K562 (cell line): ENCODE measurements around the gene PPP3CA. TPM values are rescaled to one million over a fixed set of nuclear protein-coding genes. Genes with fewer than 3 reads are reported as not detected.

Experiments used
- ATAC-seq: fragments of 200-7000 bp; cut with Tn5 transposase; 3 replicates; pipeline ENCODE4 v1.9.1; 2020; ENCODE audit warnings: moderate library complexity
- BruUV-seq: library from RNA; stranded (reverse); fragments of 400-500 nt; replicated peaks from 2 replicates; lab custom pipeline; 2021; lab: Mats Ljungman, UMichigan
- CTCF ChIA-PET: fragments of 300-600 bp; formaldehyde crosslinking; extraction: SDS; loops from one replicate; lab custom pipeline; 2021; ENCODE audit warnings: low intra/inter-chr PET ratio; lab: Yijun Ruan, JAX
- POLR2A ChIA-PET: fragments of 300-600, 350-650 bp; sonication (Branson Sonifier 250); formaldehyde crosslinking; extraction: SDS; loops from one replicate; lab custom pipeline; 2021; ENCODE audit warnings: antibody characterized with exemption, inconsistent platforms; lab: Yijun Ruan, JAX
- DNase-seq, 4 experiments: peaks; one replicate each; pipeline versions ENCODE4 v3.0.0 to v3.0.0-alpha.2; 2011 to 2018; ENCODE audit warnings: low spot score in 3 of 4, mixed read lengths in 3 of 4; ENCODE audit errors: extremely low read depth in 1 of 4
- FAIRE-seq: peaks from 2 replicates; lab custom pipeline; 2011; peaks lifted over from hg19 to GRCh38; lab: Jason Lieb, UNC
- H2AFZ ChIP-seq: 2 replicates; pipeline ENCODE4 v1.6.0; 2011; ENCODE audit warnings: low read depth, low read length, control low read depth, inconsistent platforms
- H3K27ac ChIP-seq: fragments of 200-600 bp; 3 replicates; pipeline ENCODE4 v1.8.0; 2011; ENCODE audit warnings: low read depth, mild to moderate bottlenecking, control low read depth, inconsistent platforms, low read length, moderate library complexity, mixed read lengths; ENCODE audit errors: extremely low read depth
- H3K27me3 ChIP-seq, 2 experiments: fragments of 300-600 bp in 1 of 2; 2 replicates in 1 of 2; 3 replicates in 1 of 2; pipeline versions ENCODE4 v1.6.0 to v1.8.0; 2011; ENCODE audit warnings: inconsistent platforms in 2 of 2, low read length in 2 of 2, mild to moderate bottlenecking in 1 of 2, mixed read lengths in 1 of 2, moderate library complexity in 1 of 2; ENCODE audit not compliant: control insufficient read depth in 2 of 2, insufficient read depth in 2 of 2
- H3K36me3 ChIP-seq: fragments of 300-600 bp; 3 replicates; pipeline ENCODE4 v1.8.0; 2011; ENCODE audit warnings: mild to moderate bottlenecking, low read length, inconsistent platforms; ENCODE audit not compliant: control insufficient read depth, insufficient read depth
- H3K4me1 ChIP-seq, 2 experiments: fragments of 200-600 bp in 1 of 2; replicated peaks in 1 of 2; 2 replicates in 1 of 2; 3 replicates in 1 of 2; pipeline versions ENCODE4 v1.5.1 to v1.8.0; 2011; ENCODE audit warnings: inconsistent platforms in 2 of 2, low read length in 2 of 2, mild to moderate bottlenecking in 1 of 2, mixed read lengths in 1 of 2, moderate library complexity in 1 of 2; ENCODE audit not compliant: control insufficient read depth in 2 of 2, insufficient read depth in 2 of 2
- H3K4me2 ChIP-seq: 2 replicates; pipeline ENCODE4 v1.6.1; 2011; ENCODE audit warnings: low read length, control low read depth, inconsistent platforms, mixed read lengths; ENCODE audit not compliant: insufficient read depth
- H3K4me3 ChIP-seq: fragments of 200-600 bp; sonication (generic), shearing (Covaris generic); 2 replicates; pipeline ENCODE4 v1.5.1; 2016; ENCODE audit warnings: control low read depth, inconsistent platforms
- H3K79me2 ChIP-seq: fragments of 200-600 bp; 3 replicates; pipeline ENCODE4 v1.8.0; 2011; ENCODE audit warnings: low read length, inconsistent platforms; ENCODE audit not compliant: control insufficient read depth, insufficient read depth
- H3K9ac ChIP-seq, 2 experiments: 2 replicates each; pipeline versions ENCODE4 v1.6.0 to v1.6.1; 2011; ENCODE audit warnings: low read depth in 2 of 2, low read length in 2 of 2, control low read depth in 1 of 2, inconsistent platforms in 1 of 2, mild to moderate bottlenecking in 1 of 2, mixed read lengths in 1 of 2; ENCODE audit not compliant: insufficient read depth in 1 of 2
- H3K9me1 ChIP-seq: one replicate; pipeline ENCODE4 v1.6.0; 2011; ENCODE audit warnings: inconsistent platforms, mild to moderate bottlenecking, low read length, moderate library complexity; ENCODE audit not compliant: control insufficient read depth, insufficient read depth
- H3K9me3 ChIP-seq: replicated peaks from 2 replicates; pipeline ENCODE4 v1.5.1; 2011; ENCODE audit warnings: low read depth, low read length, inconsistent platforms; ENCODE audit not compliant: control insufficient read depth, insufficient read depth
- H4K20me1 ChIP-seq: replicated peaks from 2 replicates; pipeline ENCODE4 v1.6.1; 2011; ENCODE audit warnings: low read length, inconsistent platforms, mixed read lengths; ENCODE audit not compliant: control insufficient read depth, insufficient read depth
- AFF4 ChIP-seq: sonication (generic); formaldehyde crosslinking; IDR thresholded peaks from 2 replicates; pipeline ENCODE4 v1.8.0; 2023; ENCODE audit warnings: mild to moderate bottlenecking, missing genetic modification reagents
- GATAD2B ChIP-seq: fragments of 450-650 bp; IDR thresholded peaks from 2 replicates; pipeline ENCODE4 v1.6.1; 2017; ENCODE audit warnings: mild to moderate bottlenecking, borderline replicate concordance
- HIVEP1 ChIP-seq: fragments of 250-450 bp; sonication (Bioruptor Pico); IDR thresholded peaks from 2 replicates; pipeline ENCODE4 v1.4.0; 2020; ENCODE audit warnings: mild to moderate bottlenecking
- JUN ChIP-seq, 2 experiments: sonication (generic) in 1 of 2; formaldehyde crosslinking in 1 of 2; IDR thresholded peaks; 2 replicates each; pipeline versions ENCODE4 v1.6.1 to v1.8.0; 2012 to 2022; ENCODE audit warnings: borderline replicate concordance in 2 of 2, mild to moderate bottlenecking in 2 of 2, improper control_type of control experiment in 1 of 2, low read depth in 1 of 2, low read length in 1 of 2, missing genetic modification reagents in 1 of 2
- LEF1 ChIP-seq: fragments of 450-650 bp; IDR thresholded peaks from 2 replicates; pipeline ENCODE4 v1.6.1; 2016; ENCODE audit warnings: mild to moderate bottlenecking
- MYC ChIP-seq, 2 experiments: fragments of 250-450 bp in 1 of 2; sonication (Bioruptor Pico) in 1 of 2; IDR thresholded peaks; 2 replicates each; pipeline versions ENCODE4 v1.5.1 to v1.6.1; 2012 to 2021; ENCODE audit warnings: low read depth in 2 of 2, borderline replicate concordance in 1 of 2, improper control_type of control experiment in 1 of 2, low read length in 1 of 2, mild to moderate bottlenecking in 1 of 2, moderate library complexity in 1 of 2
- PML ChIP-seq: IDR thresholded peaks from 2 replicates; pipeline ENCODE4 v1.6.1; 2012; ENCODE audit warnings: low read length, inconsistent platforms
- TARDBP ChIP-seq: fragments of 450-650 bp; IDR thresholded peaks from 2 replicates; pipeline ENCODE4 v1.6.1; 2016
- ZFP36 ChIP-seq: fragments of 150-350 bp; IDR thresholded peaks from 2 replicates; pipeline ENCODE4 v1.6.1; 2018; ENCODE audit warnings: low read length, low read depth; ENCODE audit not compliant: partially characterized antibody
- ZNF197 ChIP-seq: fragments of 200-800 bp; sonication (Bioruptor generic); IDR thresholded peaks from 2 replicates; pipeline ENCODE4 v1.6.1; 2016; ENCODE audit warnings: low read depth, missing genetic modification characterization, missing compliant biosample characterization
- ZNF316 ChIP-seq: fragments of 450-650 bp; IDR thresholded peaks from 2 replicates; pipeline ENCODE4 v1.6.1; 2016
- ZNF384 ChIP-seq: IDR thresholded peaks from 2 replicates; pipeline ENCODE4 v1.6.1; 2012; ENCODE audit warnings: low read depth, low read length, improper control_type of control experiment
- WGBS: fragments of 100-300 bp; shearing (Covaris generic); methylation state at CpG from one replicate; pipeline ENCODE4 v1.1.6; 2016; ENCODE audit warnings: low coverage, mixed read lengths; ENCODE audit not compliant: insufficient coverage; ENCODE audit errors: missing lambda C conversion rate; 5-methylcytosine and 5-hydroxymethylcytosine counted together
- in situ Hi-C: fragments of 300-500 bp; cut with MboI; formaldehyde crosslinking; loops from 4 replicates; pipeline ENCODE4 v1.15.0; 2018; ENCODE audit warnings: inconsistent platforms, mixed read lengths
- intact Hi-C: fragments of 100-400 bp; cut with micrococcal nuclease; formaldehyde crosslinking; loops from 2 replicates; pipeline ENCODE4 v1.14.2; 2022
- polyA plus RNA-seq, 8 experiments: library from polyadenylated mRNA; depleted of rRNA in 4 of 8; stranded (reverse) in 5 of 8; unstranded in 3 of 8; fragments of >200 nt; fragmentation: Nextera tagmentation in 2 of 8; fragmentation: Illumina TruSeq in 1 of 8; extraction: Ambion mirVana in 2 of 8; extraction: Trizol in 1 of 8; gene quantifications; 2 replicates each; pipeline versions ENCODE4 v1.2.1 to v1.2.3, GENCODE V29; 2011 to 2014; ENCODE audit warnings: inconsistent platforms in 1 of 8, missing spikeins in 1 of 8
- total RNA-seq, 7 experiments: library from RNA; depleted of rRNA in 6 of 7; stranded (reverse); fragments of >200 nt in 6 of 7; fragmentation: Illumina TruSeq in 2 of 7; extraction: Trizol in 2 of 7; gene quantifications; 2 replicates each; pipeline versions ENCODE4 v1.2.1 to v1.2.3, GENCODE V29; 2011 to 2021; ENCODE audit warnings: low replicate concordance in 1 of 7

The PPP3CA gene
- total and polyA plus RNA-seq, 9 of the 15 experiments (the other 6 are each of a cell fraction or from before 2014, with no cell fraction given), result 0.94 to 3.2 (median 1.6) TPM

GRCh38 chr4:101306225-101306624, 41.1 kb downstream of the PPP3CA start:
- in situ Hi-C loops (no loop called here), intact Hi-C loops (no loop called here)
- Histone ChIP-seq H3K27ac (no peak overlapping the region), H3K27me3 (no peaks in the 10 kb centered on the region), H3K9me1 (no peaks in the 10 kb centered on the region), H3K4me1 (no peaks in the 10 kb centered on the region), H3K36me3 (no peaks in the 10 kb centered on the region), H3K9ac (no peak overlapping the region), H3K4me2 (no peak overlapping the region), H4K20me1 (no peaks in the 10 kb centered on the region), H3K79me2 (no peaks in the 10 kb centered on the region), H3K9me3 (no peaks in the 10 kb centered on the region), H2AFZ (no peak overlapping the region), H3K4me3 (no peak overlapping the region)
- 3% methylated on average over 3 of the region's 3 CpGs for WGBS
- ChIA-PET POLR2A (interaction anchor here (0.6 kb wide), 1 partner anchor 1299 kb away, joined by 3 read pairs; no protein-coding TSS in a partner anchor), CTCF (no interaction called here)
- no peak for DNase-seq
- no TSS peak for BruUV-seq
- TF ChIP-seq ZNF384 (no peak), ZNF197 (CRISPR knock-in tag) (no peak), AFF4 (CRISPR knock-in tag) (no peak), TARDBP (no peak), JUN (IDR thresholded peaks at IDR 0.05; ENCODE audit: borderline replicate concordance, low read depth, low read length) (no peak), JUN (CRISPR knock-in tag; IDR thresholded peaks at IDR 0.05; ENCODE audit: borderline replicate concordance) (no peak), PML (no peak), ZNF316 (no peak), ZFP36 (no peak), HIVEP1 (CRISPR knock-in tag) (no peak), LEF1 (no peak), GATAD2B (no peak), MYC (IDR thresholded peaks at IDR 0.05; ENCODE audit: low read depth, low read length) (no peak), MYC (CRISPR knock-in tag; IDR thresholded peaks at IDR 0.05; ENCODE audit: borderline replicate concordance, low read depth) (no peak)
- no peak for ATAC-seq
- FAIRE-seq, result no peak
